Ovary (tissue), 3 donors: ENCODE data around the gene ITPR1.

Source experiments
- POLR2A ChIP-seq: fragments of 450-650 bp; IDR thresholded peaks from one replicate; pipeline ENCODE4 v1.6.1; 2017; ENCODE audit warnings: antibody characterized with exemption, mild to moderate bottlenecking, moderate library complexity
- TF ChIP-seq, protein P1 (sequence below), 3 donors: fragments of 450-650 bp in 2 of 3; fragments of 200-600 bp in 1 of 3; IDR thresholded peaks; one replicate each; pipeline versions ENCODE4 v1.5.1 to v1.8.0; 2016 to 2022; ENCODE audit warnings: antibody characterized with exemption in 3 of 3, mild to moderate bottlenecking in 1 of 3
- donor health status: DM: no; HTN: no; CAD: no.

DNA sequence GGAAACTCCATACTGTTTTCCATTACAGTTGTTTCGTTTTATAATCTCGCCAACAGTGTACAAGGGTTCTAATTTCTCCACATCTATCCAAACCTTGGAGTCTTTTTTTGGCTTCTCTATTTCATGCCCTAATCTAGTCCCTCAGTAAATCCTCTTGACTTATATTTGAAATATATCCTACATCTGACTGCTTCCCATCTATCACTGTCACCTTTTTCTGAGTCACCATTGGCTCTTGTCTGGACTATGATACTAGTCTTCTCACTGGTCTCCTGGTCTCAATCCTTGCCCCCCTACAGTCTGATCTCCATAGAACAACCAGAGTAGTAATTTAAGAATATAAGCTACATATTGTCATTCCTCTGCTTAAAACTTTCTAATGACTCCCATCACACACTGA, 80.0 kb downstream of the ITPR1 start:
- TF ChIP-seq, protein P1, sequence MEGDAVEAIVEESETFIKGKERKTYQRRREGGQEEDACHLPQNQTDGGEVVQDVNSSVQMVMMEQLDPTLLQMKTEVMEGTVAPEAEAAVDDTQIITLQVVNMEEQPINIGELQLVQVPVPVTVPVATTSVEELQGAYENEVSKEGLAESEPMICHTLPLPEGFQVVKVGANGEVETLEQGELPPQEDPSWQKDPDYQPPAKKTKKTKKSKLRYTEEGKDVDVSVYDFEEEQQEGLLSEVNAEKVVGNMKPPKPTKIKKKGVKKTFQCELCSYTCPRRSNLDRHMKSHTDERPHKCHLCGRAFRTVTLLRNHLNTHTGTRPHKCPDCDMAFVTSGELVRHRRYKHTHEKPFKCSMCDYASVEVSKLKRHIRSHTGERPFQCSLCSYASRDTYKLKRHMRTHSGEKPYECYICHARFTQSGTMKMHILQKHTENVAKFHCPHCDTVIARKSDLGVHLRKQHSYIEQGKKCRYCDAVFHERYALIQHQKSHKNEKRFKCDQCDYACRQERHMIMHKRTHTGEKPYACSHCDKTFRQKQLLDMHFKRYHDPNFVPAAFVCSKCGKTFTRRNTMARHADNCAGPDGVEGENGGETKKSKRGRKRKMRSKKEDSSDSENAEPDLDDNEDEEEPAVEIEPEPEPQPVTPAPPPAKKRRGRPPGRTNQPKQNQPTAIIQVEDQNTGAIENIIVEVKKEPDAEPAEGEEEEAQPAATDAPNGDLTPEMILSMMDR (IDR thresholded peaks at IDR 0.05), result no peak
- no peak for TF ChIP-seq POLR2A
